D721Med (cell line): ENCODE results near the gene EXOC2.

ENCODE experiments used
- DNase-seq: peaks from one replicate; pipeline ENCODE4 v3.0.0; 2011; ENCODE audit warnings: low spot score; ENCODE audit not compliant: insufficient read length
- FAIRE-seq: peaks from 2 replicates; lab custom pipeline; 2011; peaks lifted over from hg19 to GRCh38; lab: Jason Lieb, UNC
- TF ChIP-seq, protein P1 (sequence below): IDR thresholded peaks from 2 replicates; pipeline ENCODE4 v1.5.1; 2012; ENCODE audit warnings: mild to moderate bottlenecking, control low read depth; ENCODE audit not compliant: insufficient read depth; ENCODE audit errors: missing control alignments

The EXOC2 gene

DNA sequence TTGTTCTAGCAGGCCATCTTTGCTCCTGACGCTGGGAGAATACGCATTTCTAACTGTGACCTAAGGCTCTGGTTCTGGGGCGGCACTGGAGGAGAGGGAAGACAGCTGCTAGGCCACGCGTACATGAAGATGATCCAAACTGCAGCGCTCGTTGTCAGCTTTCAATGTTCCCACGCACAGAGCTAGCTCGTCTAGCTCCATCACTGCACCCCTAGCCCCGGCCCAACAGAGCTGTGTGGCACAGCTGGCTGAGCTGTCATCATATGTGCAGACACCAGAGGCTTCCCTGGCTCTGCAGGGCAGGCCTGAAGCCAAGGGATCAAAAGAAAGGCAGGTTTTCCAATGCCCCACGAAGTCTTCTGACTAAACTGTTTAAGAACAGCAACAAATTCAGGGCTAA, 176.7 kb downstream of the EXOC2 start:
- FAIRE-seq (no peak), DNase-seq (no peak)
- TF ChIP-seq, protein P1, sequence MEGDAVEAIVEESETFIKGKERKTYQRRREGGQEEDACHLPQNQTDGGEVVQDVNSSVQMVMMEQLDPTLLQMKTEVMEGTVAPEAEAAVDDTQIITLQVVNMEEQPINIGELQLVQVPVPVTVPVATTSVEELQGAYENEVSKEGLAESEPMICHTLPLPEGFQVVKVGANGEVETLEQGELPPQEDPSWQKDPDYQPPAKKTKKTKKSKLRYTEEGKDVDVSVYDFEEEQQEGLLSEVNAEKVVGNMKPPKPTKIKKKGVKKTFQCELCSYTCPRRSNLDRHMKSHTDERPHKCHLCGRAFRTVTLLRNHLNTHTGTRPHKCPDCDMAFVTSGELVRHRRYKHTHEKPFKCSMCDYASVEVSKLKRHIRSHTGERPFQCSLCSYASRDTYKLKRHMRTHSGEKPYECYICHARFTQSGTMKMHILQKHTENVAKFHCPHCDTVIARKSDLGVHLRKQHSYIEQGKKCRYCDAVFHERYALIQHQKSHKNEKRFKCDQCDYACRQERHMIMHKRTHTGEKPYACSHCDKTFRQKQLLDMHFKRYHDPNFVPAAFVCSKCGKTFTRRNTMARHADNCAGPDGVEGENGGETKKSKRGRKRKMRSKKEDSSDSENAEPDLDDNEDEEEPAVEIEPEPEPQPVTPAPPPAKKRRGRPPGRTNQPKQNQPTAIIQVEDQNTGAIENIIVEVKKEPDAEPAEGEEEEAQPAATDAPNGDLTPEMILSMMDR: no peak

DNA sequence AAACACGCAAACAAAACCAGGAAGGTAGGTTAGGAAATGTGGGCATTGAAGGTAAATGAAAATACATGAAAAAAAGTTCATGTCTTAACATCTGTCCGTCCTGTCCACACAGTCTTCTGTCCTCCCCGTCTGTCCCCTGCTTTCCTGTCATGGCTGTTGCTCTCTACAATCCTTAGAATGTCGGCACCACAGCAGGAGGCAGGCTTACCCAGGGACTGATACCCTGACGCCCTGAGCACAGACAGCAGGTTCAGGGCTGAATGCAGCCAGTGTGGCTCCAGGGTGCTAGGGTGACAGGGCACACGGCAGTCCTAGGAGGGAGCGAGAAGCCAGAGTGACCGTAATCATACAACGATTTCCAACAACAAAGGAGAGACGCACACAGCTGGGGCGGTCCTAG, 177.7 kb downstream of the EXOC2 start:
- FAIRE-seq (no peak), DNase-seq (no peak)
- TF ChIP-seq, protein P1: no peak

DNA sequence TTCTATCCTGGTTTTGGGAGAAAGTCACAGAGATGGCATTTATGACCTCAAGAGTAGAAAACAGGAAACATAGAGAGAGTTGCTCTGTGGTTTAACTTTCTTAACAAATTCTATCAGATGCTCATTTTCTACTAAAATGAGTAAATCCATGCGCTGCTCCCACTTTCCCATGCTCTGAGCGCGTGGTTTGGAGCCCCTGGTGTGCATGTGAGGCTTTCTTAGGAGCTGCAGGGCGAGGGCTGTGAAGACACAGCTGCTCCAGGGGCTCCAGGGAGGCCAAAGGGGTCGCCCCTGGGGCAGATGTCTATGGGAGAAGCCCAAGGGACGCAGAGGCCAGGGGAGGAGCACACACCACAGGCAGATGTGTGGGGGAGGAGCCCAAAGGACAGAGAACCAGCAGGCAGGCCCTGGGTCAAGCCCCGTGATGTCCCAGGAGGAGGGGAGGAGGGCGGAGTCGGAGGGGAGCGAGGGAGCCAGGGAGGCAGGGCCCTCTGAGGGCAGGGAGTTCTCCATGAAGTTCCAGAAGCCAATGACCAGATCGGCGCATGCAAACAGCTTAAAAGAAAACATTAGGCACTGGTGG, 178.5 kb downstream of the EXOC2 start:
- no peak for FAIRE-seq
- no peak for DNase-seq
- TF ChIP-seq, protein P1: no peak

DNA sequence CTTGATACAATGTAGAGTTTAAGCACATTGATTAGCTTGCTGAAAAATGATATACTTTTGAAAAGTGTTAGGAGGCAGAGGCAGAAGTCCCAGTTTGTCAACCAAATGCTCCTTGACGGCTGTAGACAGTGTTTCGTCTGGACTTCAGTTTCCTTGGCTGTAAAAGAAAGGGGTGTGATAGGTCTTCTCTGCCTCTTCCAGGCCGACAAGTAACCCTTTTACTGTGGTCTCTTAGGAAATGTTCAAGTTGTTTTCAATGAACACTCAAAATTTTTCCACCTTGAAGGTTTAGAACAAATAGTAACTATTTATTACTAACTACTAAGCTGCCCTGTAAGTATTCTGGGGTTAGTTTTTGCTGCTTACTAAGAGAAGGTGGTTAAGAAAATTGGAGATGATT, 179.0 kb downstream of the EXOC2 start:
- DNase-seq (no peak), FAIRE-seq (no peak)
- TF ChIP-seq, protein P1: no peak

DNA sequence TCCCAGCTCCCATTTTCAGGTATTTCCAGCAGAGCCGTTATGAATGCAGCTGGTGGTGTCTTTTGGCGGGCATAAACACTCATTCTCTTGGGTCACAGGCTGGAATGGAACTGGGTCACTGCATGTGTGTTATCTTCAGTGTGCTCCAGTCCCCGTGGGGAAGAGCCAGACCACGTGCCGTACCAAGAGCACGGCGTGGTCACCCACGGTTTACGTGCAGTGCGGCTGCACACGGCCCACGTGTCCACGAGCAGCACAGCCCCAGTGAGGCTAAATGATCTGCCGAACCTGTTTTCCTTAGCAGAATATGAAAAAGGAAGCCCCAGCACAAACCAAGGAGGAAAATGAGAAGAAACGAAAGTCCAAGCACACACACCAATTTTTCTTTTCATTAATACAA, 179.9 kb downstream of the EXOC2 start:
- TF ChIP-seq, protein P1: no peak
- no peak for DNase-seq
- no peak for FAIRE-seq

DNA sequence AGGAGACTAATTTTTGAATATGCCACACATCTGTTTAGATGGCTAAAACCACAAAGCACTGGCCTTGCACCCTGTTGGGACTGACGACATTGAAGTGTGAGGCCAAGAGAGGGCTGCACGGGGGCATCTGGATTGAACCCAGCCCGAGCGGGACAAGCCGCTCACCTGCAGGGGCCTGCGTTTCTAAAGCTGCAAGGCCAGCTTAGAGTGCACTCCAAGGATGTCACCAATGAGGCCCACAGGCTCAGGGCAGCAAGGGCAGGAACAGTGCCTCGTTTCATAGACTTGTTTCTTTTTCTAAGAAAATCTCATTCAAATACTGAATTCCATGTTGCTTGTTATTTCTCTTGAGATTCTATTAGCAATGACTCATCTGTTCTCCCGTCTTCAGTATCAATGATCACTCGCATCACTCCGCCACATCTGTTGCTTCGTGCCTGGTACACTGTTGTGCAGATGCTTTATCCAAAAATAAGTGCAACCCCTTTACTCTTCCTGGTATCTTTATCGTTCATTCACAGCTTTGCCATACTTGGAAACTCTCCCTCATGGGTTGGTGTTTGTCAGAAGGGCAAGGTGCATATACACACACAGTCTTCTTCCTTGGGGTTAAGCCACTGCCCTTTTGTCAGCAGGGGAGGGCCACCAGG, 181.3 kb downstream of the EXOC2 start:
- TF ChIP-seq, protein P1: no peak
- no peak for DNase-seq
- no peak for FAIRE-seq

DNA sequence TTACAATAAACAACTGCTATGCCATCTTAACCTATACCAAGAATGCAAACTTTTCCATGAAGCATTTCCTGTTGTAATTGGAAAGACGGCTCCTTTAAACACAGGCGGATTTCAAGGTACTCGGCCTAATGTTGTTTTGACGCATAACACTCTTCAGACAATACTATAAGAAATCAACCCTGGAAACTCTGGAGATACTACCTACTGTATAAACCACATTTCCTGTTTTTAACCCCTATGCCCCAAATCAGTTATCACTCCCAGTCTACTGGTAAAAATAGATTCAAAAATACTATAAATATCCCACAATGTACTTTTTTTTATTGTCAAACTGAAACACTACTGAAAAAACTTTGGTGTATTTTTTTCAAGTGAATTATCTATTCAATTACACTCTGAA, 183.3 kb downstream of the EXOC2 start:
- DNase-seq (no peak), FAIRE-seq (no peak)
- TF ChIP-seq, protein P1: no peak
